Adrenal gland (tissue), 12 donors: ENCODE measurements around the gene IQSEC1. TPM values are rescaled to one million over a fixed set of nuclear protein-coding genes. Genes with fewer than 3 reads are reported as not detected.

Experiments
- DNase-seq, 7 donors: peaks; one replicate each; pipeline ENCODE4 v3.0.0-alpha.2; 2019 to 2020
- H3K27ac ChIP-seq, 5 donors: fragments of 200-600 bp; sonication (generic) in 4 of 5; 1 replicate in 3 of 5; 2 replicates in 2 of 5; pipeline versions ENCODE4 v1.5.1 to v1.8.0; 2016 to 2020; ENCODE audit warnings: mild to moderate bottlenecking in 1 of 5
- H3K27me3 ChIP-seq: fragments of 200-600 bp; 2 replicates; pipeline ENCODE4 v1.8.0; 2021
- H3K36me3 ChIP-seq, 2 donors: fragments of 200-600 bp; replicated peaks in 1 of 2; 1 replicate in 1 of 2; 2 replicates in 1 of 2; pipeline versions ENCODE4 v1.5.1 to v1.8.0; 2018 to 2022
- H3K4me1 ChIP-seq, 2 donors: fragments of 200-600 bp; replicated peaks in 1 of 2; 1 replicate in 1 of 2; 2 replicates in 1 of 2; pipeline versions ENCODE4 v1.5.1 to v1.8.0; 2018 to 2021
- H3K4me3 ChIP-seq, 4 donors: fragments of 200-600 bp; sonication (generic) in 3 of 4; one replicate each; pipeline ENCODE4 v1.5.1; 2016 to 2018
- H3K9me3 ChIP-seq, 3 donors: fragments of 200-600 bp; sonication (generic) in 1 of 3; replicated peaks in 1 of 3; 1 replicate in 2 of 3; 2 replicates in 1 of 3; pipeline versions ENCODE4 v1.5.1 to v1.8.0; 2016 to 2021
- POLR2A ChIP-seq, 2 donors: fragments of 450-650 bp; IDR thresholded peaks; one replicate each; pipeline ENCODE4 v1.6.1; 2017; ENCODE audit warnings: antibody characterized with exemption in 2 of 2, mild to moderate bottlenecking in 2 of 2, moderate library complexity in 1 of 2
- WGBS, 4 donors: extraction: QIAGEN DNeasy Blood & Tissue Kit in 2 of 4; methylation state at CpG; one replicate each; pipeline versions ENCODE4 v1.1.5 to v1.1.7; 2013 to 2017; 5-methylcytosine and 5-hydroxymethylcytosine counted together
- intact Hi-C, 2 donors: fragments of 100-400 bp; cut with DNase I; formaldehyde crosslinking; loops; one replicate each; pipeline versions ENCODE4 v1.14.1 to v1.15.0; 2022 to 2023
- polyA plus RNA-seq, 3 donors: library from polyadenylated mRNA; stranded (reverse); fragments of 200-250 nt in 2 of 3; fragments of 350-450 nt in 1 of 3; fragmentation: Illumina TruSeq in 1 of 3; extraction: RNeasy Lipid Tissue Mini Kit (QIAGEN cat#74804) in 1 of 3; gene quantifications; one replicate each; pipeline ENCODE4 v1.2.3, GENCODE V29; 2013 to 2014
- total RNA-seq, 9 donors: library from RNA; depleted of rRNA in 4 of 9; stranded (reverse); fragments of >200 nt in 4 of 9; fragments of 120-200 nt in 1 of 9; fragmentation: NEBNext Ultra II Directional in 1 of 9; extraction: Animal tissue kit (Norgen Biotek cat#: 25700) in 1 of 9; gene quantifications; one replicate each; pipeline versions ENCODE4 v1.1.0 to v1.2.4, GENCODE V29; 2013 to 2023
- TF ChIP-seq, protein P1 (sequence below), 6 experiments: fragments of 450-650 bp in 4 of 6; fragments of 200-600 bp in 2 of 6; sonication (generic) in 1 of 6; IDR thresholded peaks; 1 replicate in 5 of 6; 2 replicates in 1 of 6; pipeline versions ENCODE4 v1.5.1 to v1.8.0; 2016 to 2021; ENCODE audit warnings: antibody characterized with exemption in 6 of 6, mild to moderate bottlenecking in 2 of 6, moderate library complexity in 1 of 6
- donor health status: healthy with polysubstance abuse.
- donor health status: Bipolar disorder and iron deficiency.
- donor health status: DM: yes; HTN: yes; CAD: no.
- donor health status: DM: no; HTN: no; CAD: no.
- donor health status: DM: no; HTN: no; CAD: no.
- donor health status: DM: yes; HTN: yes; CAD: no.

IQSEC1 gene
- total and polyA plus RNA-seq, 12 donors: 24.4 to 133 (median 94.2) TPM

GRCh38 chr3:13006216-13006990, 66.8 kb downstream of the IQSEC1 start:
- Histone ChIP-seq H3K27ac (peak overlapping the region in 2 of 5 donors; percentile 24 to 49), H3K4me1 (peaks cover 15 to 62% of the 10 kb centered on the region in 2 donors), H3K27me3 (no peaks in the 10 kb centered on the region), H3K36me3 (no peaks in the 10 kb centered on the region), H3K4me3 (no peak overlapping the region), H3K9me3 (no peaks in the 10 kb centered on the region)
- TF ChIP-seq, protein P1, sequence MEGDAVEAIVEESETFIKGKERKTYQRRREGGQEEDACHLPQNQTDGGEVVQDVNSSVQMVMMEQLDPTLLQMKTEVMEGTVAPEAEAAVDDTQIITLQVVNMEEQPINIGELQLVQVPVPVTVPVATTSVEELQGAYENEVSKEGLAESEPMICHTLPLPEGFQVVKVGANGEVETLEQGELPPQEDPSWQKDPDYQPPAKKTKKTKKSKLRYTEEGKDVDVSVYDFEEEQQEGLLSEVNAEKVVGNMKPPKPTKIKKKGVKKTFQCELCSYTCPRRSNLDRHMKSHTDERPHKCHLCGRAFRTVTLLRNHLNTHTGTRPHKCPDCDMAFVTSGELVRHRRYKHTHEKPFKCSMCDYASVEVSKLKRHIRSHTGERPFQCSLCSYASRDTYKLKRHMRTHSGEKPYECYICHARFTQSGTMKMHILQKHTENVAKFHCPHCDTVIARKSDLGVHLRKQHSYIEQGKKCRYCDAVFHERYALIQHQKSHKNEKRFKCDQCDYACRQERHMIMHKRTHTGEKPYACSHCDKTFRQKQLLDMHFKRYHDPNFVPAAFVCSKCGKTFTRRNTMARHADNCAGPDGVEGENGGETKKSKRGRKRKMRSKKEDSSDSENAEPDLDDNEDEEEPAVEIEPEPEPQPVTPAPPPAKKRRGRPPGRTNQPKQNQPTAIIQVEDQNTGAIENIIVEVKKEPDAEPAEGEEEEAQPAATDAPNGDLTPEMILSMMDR (IDR thresholded peaks at IDR 0.05): no peak
- 92 to 96% (median 94%) methylated on average over 7 to 17 of the region's 17 CpGs for WGBS, 4 donors
- intact Hi-C loops: no loop called here
- DNase-seq: peak in 2 of 7 donors; percentile 14 to 22

DNA sequence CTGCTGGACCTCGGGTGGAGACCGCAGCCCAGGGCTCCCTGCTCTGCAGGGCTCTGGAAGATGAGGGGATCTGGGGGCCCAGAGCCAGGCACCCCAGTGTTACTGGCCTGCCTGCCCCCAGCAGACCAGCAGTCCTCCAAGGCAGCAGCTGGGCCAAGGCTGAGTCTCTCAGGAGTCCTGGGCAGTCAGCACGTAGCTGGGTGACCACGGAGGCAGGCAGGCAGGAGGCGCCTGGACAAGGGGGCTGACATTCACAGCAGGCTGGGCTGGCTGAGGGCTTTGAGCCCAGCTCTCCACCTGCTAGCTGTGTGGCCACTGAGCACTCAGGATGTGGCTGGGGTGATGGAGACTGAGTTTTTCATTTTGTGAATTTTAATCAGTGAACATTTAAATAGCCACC, 67.9 kb downstream of the IQSEC1 start:
- H3K4me3 ChIP-seq: no peak overlapping the region
- DNase-seq: peak in 3 of 7 donors; percentile 28 to 41 (median 37)
- H3K4me1 ChIP-seq: peaks cover 15 to 58% of the 10 kb centered on the region in 2 donors
- H3K27me3 ChIP-seq: no peaks in the 10 kb centered on the region
- intact Hi-C loops: no loop called here
- TF ChIP-seq, protein P1 (IDR thresholded peaks at IDR 0.05): no peak
- WGBS, 4 donors: 71 to 85% (median 79%) methylated on average over 2 to 5 of the region's 5 CpGs
- H3K9me3 ChIP-seq: no peaks in the 10 kb centered on the region
- peak overlapping the region in 3 of 5 donors; percentile 24 to 68 (median 55) for H3K27ac ChIP-seq
- no peaks in the 10 kb centered on the region for H3K36me3 ChIP-seq

GRCh38 chr3:13004376-13004775, 68.9 kb downstream of the IQSEC1 start:
- H3K9me3 ChIP-seq: no peaks in the 10 kb centered on the region
- intact Hi-C loops: no loop called here
- peak in 4 of 7 donors; percentile 56 to 74 (median 66) for DNase-seq
- peak overlapping the region; percentile 5 to 78 (median 24) for H3K27ac ChIP-seq
- H3K4me3 ChIP-seq: no peak overlapping the region
- no peaks in the 10 kb centered on the region for H3K36me3 ChIP-seq
- peaks cover 18 to 56% of the 10 kb centered on the region in 2 donors for H3K4me1 ChIP-seq
- H3K27me3 ChIP-seq: no peaks in the 10 kb centered on the region
- TF ChIP-seq, protein P1 (IDR thresholded peaks at IDR 0.05): no peak
- TF ChIP-seq POLR2A (IDR thresholded peaks at IDR 0.05): peak in 1 of 2 donors; percentile 64
- WGBS, 4 donors: 54 to 57% (median 54%) methylated on average over 7 of the region's 7 CpGs

GRCh38 chr3:13003608-13004007, 69.6 kb downstream of the IQSEC1 start:
- TF ChIP-seq, protein P1 (IDR thresholded peaks at IDR 0.05): no peak
- TF ChIP-seq POLR2A (IDR thresholded peaks at IDR 0.05): no peak
- Histone ChIP-seq H3K27me3 (no peaks in the 10 kb centered on the region), H3K36me3 (no peaks in the 10 kb centered on the region), H3K27ac (peak overlapping the region in 2 of 5 donors; percentile 24 to 35), H3K9me3 (no peaks in the 10 kb centered on the region), H3K4me1 (peaks cover 20 to 55% of the 10 kb centered on the region in 2 donors), H3K4me3 (no peak overlapping the region)
- 55 to 77% (median 64%) methylated on average over 4 of the region's 4 CpGs for WGBS, 4 donors
- no peak for DNase-seq
- intact Hi-C loops: no loop called here
